ENCODE data around the gene EDEM1. TPM values are rescaled to one million over a fixed set of nuclear protein-coding genes. Genes with fewer than 3 reads are reported as not detected.
"Not testable (repeated sequence)": the region's sequence is repeated elsewhere in the genome, so short reads cannot be mapped to it uniquely, and the experiment has no call there.

Gene EDEM1
- total RNA-seq: 100 to 1,000 TPM; 159 to 161 TPM

DNA sequence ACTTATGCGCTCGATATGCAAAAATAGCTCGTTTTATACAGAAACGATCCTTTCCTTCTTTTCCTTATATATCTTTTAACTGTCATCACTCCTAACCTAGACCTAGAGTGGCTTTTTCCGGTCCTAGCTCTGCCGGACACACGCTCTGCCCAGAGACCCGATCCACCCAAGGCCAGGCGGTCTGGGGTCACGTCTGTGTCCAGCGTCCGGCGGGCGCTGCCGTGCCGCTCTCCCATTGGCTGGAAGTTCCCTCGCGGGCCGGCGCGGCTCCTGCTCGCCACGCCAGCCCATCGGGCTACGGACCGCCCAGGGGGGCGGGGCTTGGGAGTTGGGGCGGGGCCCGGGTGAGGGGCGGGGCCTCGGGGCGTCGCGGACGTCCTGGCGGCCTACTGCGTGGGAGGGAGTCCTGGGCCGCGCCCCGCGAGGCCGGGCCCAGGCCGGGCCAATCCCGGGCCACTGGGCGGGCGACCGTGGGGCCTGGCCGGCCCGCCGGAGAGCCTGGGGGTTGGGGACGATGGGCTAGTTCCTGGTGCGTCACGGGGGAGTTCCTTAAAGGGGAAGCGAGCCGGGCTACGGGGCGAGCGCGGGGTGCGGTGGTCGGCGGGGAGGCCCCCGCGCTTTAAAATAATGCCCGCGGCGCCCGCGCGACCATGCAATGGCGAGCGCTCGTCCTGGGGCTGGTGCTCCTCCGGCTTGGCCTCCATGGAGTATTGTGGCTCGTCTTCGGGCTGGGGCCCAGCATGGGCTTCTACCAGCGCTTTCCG lies at the start of gene EDEM1:
Gene EDEM1 (plus strand): TSS at position 552 of the 764 bp plus-strand sequence. CDS start 99 bp downstream, at position 651.
- POLR2A ChIA-PET: interaction anchor here (0.6 to 3.6 kb wide), 3 partner anchors 10 to 64 kb away, joined by 4 to 47 read pairs (median 28); no protein-coding TSS in a partner anchor
- CTCF ChIA-PET: interaction anchor here (0.9 to 5.4 kb wide), 6 partner anchors 9 to 694 kb away, joined by 3 to 21 read pairs (median 5); partner anchors contain the start of genes ARL8B and ITPR1

DNA sequence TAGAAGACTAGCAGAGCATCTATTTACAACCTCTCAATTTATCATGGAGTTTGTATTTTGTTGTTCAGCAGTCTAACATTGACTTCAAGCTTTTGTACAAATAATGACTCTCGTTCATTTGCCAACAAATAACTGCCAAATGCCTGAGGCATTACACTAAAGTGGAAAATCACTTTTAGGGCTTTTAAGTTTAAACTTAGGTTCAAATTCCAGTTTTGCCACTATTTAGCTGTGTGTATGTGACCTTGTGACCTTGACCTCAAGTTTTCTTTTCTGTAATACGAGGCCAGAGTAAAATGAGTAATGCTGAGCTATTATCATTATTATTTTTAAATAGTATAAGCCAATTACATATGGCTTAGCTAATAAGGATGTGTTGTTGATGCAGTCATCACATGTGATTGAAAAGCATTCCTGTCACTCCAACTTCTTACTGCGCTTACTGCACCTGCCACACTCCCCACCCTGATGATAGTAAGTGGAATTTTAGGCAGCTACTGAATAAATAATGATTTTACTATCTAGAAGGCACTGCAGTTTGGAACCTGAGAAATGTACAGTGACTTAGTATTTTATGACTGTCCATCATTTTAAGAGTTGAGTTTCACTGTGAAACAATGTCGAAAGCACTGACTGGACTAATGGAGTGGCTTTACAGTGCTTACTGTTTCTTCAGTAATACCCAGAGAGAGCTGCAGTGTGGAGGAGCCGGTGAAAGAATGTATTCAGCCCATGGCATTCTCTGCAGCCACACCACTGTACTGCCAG lies 49.1 kb upstream of the EDEM1 start:
- CTCF ChIA-PET: interaction anchor here (0.5 kb wide), 1 partner anchor 25 kb away, joined by 4 read pairs; no protein-coding TSS in a partner anchor
- POLR2A ChIA-PET: no interaction called here

- POLR2A ChIA-PET: no interaction called here
Observed at GRCh38 chr3:5140230-5140621, 47.3 kb upstream of the EDEM1 start.

GRCh38 chr3:5140839-5141238 lies 46.7 kb upstream of the EDEM1 start:
- ChIA-PET CTCF (no interaction called here), POLR2A (no interaction called here)

More at GRCh38 chr3:5140230-5140621, 47.3 kb upstream of the EDEM1 start:
- CTCF ChIA-PET: interaction anchor here (1.0 kb wide), 1 partner anchor 17 kb away, joined by 4 read pairs; no protein-coding TSS in a partner anchor

- CTCF ChIA-PET: no interaction called here
- POLR2A ChIA-PET: no interaction called here
Observed at GRCh38 chr3:5141760-5142159, 45.7 kb upstream of the EDEM1 start.

DNA sequence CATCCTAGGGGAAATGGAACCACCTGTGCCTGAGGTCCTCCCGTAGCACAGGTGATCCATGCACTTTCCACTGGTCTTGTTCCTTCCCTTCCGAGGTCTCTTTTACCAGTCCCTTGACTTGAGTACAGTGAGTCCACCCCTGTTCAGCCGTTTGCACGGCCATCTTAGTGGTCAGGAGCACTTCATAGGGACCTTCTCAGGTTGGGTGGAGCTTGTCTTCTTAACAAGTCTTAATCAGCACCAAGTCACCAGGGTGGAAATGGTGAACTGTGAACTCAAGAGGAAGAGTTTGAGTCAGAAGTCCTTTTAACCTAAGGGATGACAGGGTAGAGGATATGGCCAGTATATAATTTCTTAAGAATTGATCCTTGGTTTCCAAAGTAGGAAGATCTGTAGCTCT lies 44.0 kb upstream of the EDEM1 start:
- POLR2A ChIA-PET: no interaction called here
- CTCF ChIA-PET: no interaction called here

DNA sequence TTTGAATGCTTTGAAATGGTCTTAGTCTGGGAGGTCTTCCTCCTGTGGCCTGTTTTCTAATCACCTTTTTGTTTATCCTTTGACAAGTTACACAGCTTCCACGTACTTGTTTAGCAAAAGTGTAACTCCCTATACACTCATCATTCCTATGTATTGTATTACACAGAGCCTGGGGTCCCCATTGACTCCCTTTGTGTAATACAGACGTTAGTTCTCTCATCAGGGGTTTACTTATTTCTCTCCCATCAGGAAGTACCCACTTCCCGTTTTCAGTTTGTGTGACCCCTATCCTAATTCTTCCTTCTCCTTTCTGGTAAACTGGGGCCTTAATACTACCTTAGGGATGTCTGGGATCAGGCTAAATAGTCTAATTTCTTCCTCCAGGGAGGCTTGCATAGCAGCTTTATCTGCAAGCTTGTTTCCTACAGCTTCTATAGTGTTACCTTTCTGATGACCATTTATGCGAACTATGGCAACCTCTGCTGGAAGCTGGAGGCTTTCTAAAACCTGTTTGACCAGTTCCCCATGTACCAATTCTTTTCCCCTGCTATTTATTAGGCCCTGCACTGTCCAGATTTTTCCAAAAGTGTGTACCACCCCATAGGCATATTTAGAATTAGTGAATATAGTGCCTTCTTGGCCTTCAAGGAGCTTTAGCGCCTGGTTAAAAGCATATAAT lies 43.1 kb upstream of the EDEM1 start:
- ChIA-PET CTCF (no interaction called here), POLR2A (no interaction called here)

- ChIA-PET POLR2A (no interaction called here), CTCF (no interaction called here)
Observed at GRCh38 chr3:5145120-5145519, 42.4 kb upstream of the EDEM1 start.

DNA sequence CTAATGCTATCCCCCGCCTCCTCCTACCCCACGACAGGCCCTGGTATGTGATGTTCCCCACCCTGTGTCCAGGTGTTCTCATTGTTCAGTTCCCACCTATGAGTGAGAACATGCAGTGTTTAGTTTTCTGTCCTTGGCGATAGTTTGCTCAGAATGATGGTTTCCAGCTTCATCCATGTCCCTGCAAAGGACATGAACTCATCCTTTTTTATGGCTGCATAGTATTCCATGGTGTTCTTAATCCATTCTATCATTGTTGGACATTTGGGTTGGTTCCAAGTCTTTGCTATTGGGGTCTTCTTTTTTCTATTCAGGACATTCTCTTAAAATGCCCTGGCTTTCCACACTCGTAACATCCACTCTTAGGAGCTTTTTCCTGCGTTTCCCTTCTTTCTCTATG lies 40.4 kb upstream of the EDEM1 start:
- POLR2A ChIA-PET, CTCF ChIA-PET: not testable (repeated sequence)

DNA sequence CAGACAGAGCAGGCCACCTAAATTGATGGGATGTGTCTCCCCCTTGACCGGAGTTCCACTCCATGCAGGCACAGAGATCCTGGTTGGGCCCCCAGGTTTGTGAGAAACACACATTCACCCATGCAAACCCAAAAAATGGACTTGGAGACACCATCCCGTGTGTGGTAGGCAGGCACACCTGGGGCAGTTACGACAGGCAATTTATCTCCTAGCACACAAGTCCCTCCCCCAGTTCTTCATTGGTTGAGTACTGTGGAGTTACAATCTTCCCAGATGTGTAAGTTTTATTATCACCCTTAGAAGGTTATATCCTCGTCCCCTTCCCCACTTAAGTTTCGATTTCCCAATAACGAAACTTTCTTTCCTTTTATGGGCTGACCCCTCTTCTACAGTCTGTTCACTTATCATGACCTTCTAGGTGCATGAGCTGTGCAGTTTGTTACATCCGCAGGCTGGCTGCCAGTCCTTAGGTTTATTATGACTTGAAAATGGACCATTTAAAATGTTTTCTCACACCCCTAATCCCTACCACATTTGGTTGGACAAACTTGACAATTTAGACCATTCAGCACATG lies 38.1 kb upstream of the EDEM1 start:
- POLR2A ChIA-PET: no interaction called here
- CTCF ChIA-PET: no interaction called here

- POLR2A ChIA-PET: no interaction called here
- CTCF ChIA-PET: interaction anchor here (0.6 kb wide), 1 partner anchor 529 kb away, joined by 5 read pairs; no protein-coding TSS in a partner anchor
Observed at GRCh38 chr3:5151586-5151985, 35.9 kb upstream of the EDEM1 start.

DNA sequence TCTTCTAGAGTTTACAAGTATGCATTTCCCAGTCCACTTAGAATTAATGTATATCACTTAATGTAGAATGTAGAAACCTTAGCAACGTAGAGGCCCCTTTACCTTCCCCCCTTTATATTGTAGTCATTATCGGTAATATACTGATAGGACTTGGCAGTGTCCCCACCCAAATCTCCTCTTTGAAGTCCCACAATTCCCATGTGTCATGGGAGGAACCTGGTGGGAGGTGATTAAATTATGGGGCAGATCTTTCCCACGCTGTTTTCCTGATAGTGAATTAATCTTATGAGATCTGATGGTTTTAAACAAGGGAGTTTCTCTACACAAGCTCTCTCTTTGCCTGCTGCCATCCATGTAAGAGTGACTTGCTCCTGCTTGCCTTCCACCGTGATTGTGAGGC lies 34.4 kb upstream of the EDEM1 start:
- ChIA-PET CTCF (interaction anchor here (0.6 kb wide), 1 partner anchor 68 kb away, joined by 4 read pairs; no protein-coding TSS in a partner anchor), POLR2A (no interaction called here)

GRCh38 chr3:5155241-5155640 lies 32.3 kb upstream of the EDEM1 start:
- POLR2A ChIA-PET: no interaction called here
- CTCF ChIA-PET: no interaction called here

DNA sequence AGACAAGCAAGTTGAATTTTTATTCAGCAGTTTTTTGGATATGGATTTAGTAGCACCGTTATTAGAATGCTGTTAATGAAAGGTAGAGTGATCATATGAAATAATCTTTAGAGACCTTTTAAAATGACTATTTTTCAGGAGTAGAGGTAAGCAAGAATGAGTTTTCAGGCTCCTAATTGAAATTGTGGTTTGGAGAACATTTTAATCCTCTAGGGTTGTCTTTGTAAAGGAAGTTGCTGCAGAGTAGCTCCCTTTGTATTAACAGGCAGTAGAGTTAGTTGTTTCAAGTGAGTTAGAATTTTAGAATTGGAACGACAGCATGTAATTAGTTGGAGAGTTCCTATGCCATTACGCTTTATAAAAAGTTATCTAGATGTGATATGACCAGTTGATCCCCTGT lies 27.2 kb upstream of the EDEM1 start:
- CTCF ChIA-PET: no interaction called here
- POLR2A ChIA-PET: interaction anchor here (0.9 kb wide), 1 partner anchor 37 kb away, joined by 3 read pairs; no protein-coding TSS in a partner anchor

DNA sequence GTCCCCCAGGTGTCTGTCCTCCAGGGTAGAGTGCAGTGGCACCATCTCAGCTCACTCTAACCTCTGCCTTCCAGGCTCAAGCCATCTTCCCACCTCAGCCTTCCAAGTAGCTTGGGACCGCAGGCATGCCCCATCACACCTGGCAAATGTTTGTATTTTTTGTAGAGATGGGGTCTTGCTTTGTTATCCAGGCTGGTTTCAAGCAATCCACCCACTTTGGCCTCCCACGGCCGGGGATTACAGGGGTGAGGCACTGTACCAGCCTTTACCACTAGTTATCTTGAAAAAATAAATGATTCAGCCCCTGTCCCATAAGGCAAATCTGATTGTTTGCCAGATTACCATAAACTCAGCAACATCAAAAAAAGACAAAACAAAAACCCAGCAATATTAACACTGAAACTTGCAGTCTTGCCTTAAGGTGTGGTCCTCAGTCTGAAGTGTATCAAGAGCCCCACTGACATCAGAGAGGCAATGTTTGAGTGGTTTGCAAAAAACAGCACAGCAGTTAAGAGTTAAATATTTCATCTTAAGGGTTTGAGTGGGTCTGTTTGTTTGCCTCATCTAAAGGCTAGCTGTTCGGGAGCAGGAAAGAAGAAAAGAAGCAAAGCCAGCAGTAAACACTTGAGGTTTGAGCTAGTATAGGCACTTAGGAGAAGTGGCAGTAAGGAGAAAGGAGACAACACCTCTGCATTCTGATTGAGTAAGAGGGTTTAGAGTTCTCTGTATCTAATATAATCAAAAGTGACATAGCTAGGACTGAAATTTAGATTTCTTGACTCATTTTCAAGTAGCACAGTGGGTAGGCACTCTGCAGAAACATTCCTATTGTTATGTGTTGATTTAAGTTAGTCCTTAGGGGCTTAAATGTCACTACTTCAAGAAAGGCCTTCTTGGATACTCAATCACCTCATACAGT lies 26.3 kb upstream of the EDEM1 start:
- POLR2A ChIA-PET: interaction anchor here (0.6 to 0.9 kb wide), 2 partner anchors 36 to 38 kb away, joined by 3 to 5 read pairs; no protein-coding TSS in a partner anchor
- CTCF ChIA-PET: interaction anchor here (0.7 kb wide), 1 partner anchor 20 kb away, joined by 3 read pairs; no protein-coding TSS in a partner anchor

GRCh38 chr3:5162102-5162501 lies 25.4 kb upstream of the EDEM1 start:
- POLR2A ChIA-PET: no interaction called here
- CTCF ChIA-PET: interaction anchor here (0.6 to 0.7 kb wide), 2 partner anchors 16 to 19 kb away, joined by 3 to 9 read pairs; no protein-coding TSS in a partner anchor

DNA sequence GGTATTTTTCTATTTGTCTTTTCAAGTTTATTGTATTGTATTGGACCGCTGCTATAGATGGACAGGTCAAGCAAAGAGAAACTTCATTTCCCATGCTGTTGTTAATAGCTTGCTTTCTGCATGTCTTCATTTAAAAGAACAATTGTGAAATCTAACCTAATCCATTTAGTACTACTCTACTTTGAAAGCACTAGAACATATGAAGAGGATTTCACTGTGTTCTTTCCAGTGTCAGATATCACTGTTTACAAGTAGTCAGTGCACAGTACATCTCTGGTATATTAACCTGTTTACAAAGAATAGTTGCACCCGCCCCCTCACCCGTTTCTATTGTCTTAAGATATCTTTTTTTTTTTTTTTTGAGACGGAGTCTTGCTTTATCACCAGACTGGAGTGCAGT lies 21.8 kb upstream of the EDEM1 start:
- POLR2A ChIA-PET: no interaction called here
- CTCF ChIA-PET: interaction anchor here (1.2 kb wide), 1 partner anchor 11 kb away, joined by 3 read pairs; no protein-coding TSS in a partner anchor

GRCh38 chr3:5166846-5167245 lies 20.7 kb upstream of the EDEM1 start:
- ChIA-PET POLR2A (no interaction called here), CTCF (no interaction called here)

- CTCF ChIA-PET: no interaction called here
- POLR2A ChIA-PET: no interaction called here
Observed at GRCh38 chr3:5168110-5168509, 19.4 kb upstream of the EDEM1 start.
